NCI-H146 treated with DMSO at 0.1 percent for 48 hours (cell line): ENCODE measurements around the gene ARHGDIB.

ENCODE experiments used
- DNase-seq: peaks from one replicate; lab custom pipeline; 2025; ENCODE audit not compliant: unreplicated experiment; lab: John Stamatoyannopoulos, UW

Gene ARHGDIB

GRCh38 chr12:14984036-14984435, 22.6 kb upstream of the ARHGDIB start:
- no peak for DNase-seq

GRCh38 chr12:14982991-14983390, 21.6 kb upstream of the ARHGDIB start:
- DNase-seq: no peak

- DNase-seq: no peak
Observed at GRCh38 chr12:14982562-14982961, 21.2 kb upstream of the ARHGDIB start.

GRCh38 chr12:14981049-14981448, 19.6 kb upstream of the ARHGDIB start:
- DNase-seq: no peak

GRCh38 chr12:14979468-14979867, 18.1 kb upstream of the ARHGDIB start:
- no peak for DNase-seq

- DNase-seq: no peak
Observed at GRCh38 chr12:14976658-14977057, 15.3 kb upstream of the ARHGDIB start.

GRCh38 chr12:14975457-14975856, 14.1 kb upstream of the ARHGDIB start:
- no peak for DNase-seq

- no peak for DNase-seq
Observed at GRCh38 chr12:14974633-14975032, 13.2 kb upstream of the ARHGDIB start.

GRCh38 chr12:14972816-14973215, 11.4 kb upstream of the ARHGDIB start, which contains the start of gene PDE6H:
TSS of gene PDE6H (plus strand) at chr12:14973042. CDS start at chr12:14978013, 4,971 bp downstream.
- no peak for DNase-seq

- DNase-seq: no peak
Observed at GRCh38 chr12:14970473-14970872, 9.1 kb upstream of the ARHGDIB start.

GRCh38 chr12:14968478-14968877, 7.1 kb upstream of the ARHGDIB start:
- no peak for DNase-seq

GRCh38 chr12:14965221-14965620, 3.8 kb upstream of the ARHGDIB start:
- DNase-seq: no peak

- no peak for DNase-seq
Observed at GRCh38 chr12:14964406-14964805, 3.0 kb upstream of the ARHGDIB start.

GRCh38 chr12:14963520-14963919, 2.1 kb upstream of the ARHGDIB start:
- no peak for DNase-seq

- no peak for DNase-seq
Observed at GRCh38 chr12:14962797-14963196, 1.4 kb upstream of the ARHGDIB start.

- DNase-seq: no peak
Observed at GRCh38 chr12:14962153-14962539, 745 bp upstream of the ARHGDIB start.

- no peak for DNase-seq
Observed at GRCh38 chr12:14960548-14961465, 594 bp downstream of the ARHGDIB start.

- no peak for DNase-seq
Observed at GRCh38 chr12:14959916-14960496, 1.4 kb downstream of the ARHGDIB start.

GRCh38 chr12:14959463-14959862, 1.9 kb downstream of the ARHGDIB start:
- DNase-seq: no peak

- DNase-seq: no peak
Observed at GRCh38 chr12:14959126-14959440, 2.3 kb downstream of the ARHGDIB start.

- DNase-seq: no peak
Observed at GRCh38 chr12:14958361-14959125, 2.9 kb downstream of the ARHGDIB start.
